ENCODE measurements around the gene THEMIS. TPM values are rescaled to one million over a fixed set of nuclear protein-coding genes. Genes with fewer than 3 reads are reported as not detected.

The THEMIS gene
- polyA plus RNA-seq, 1 donor from 2014 or later = not detected

GRCh38 chr6:127845242-127845641, 55.6 kb downstream of the THEMIS start:
- Histone ChIP-seq H3K79me2 (replicated peaks; ENCODE audit: insufficient read depth, low read length) (no peaks in the 10 kb centered on the region), H3K27me3 (ENCODE audit: insufficient read depth, low read depth, low read length) (no peaks in the 10 kb centered on the region), H3K9ac (ENCODE audit: low read length) (no peak overlapping the region), H4K20me1 (ENCODE audit: insufficient read depth) (no peaks in the 10 kb centered on the region), H3K9me2 (ENCODE audit: insufficient read depth, low read length) (no peaks in the 10 kb centered on the region), H3K27ac (ENCODE audit: low read length) (no peak overlapping the region), H3F3A (ENCODE audit: insufficient read depth, low read length, poor library complexity, severe bottlenecking) (no peaks in the 10 kb centered on the region), H3K4me2 (ENCODE audit: low read length) (no peak overlapping the region), H3K4me3 (ENCODE audit: low read length) (no peak overlapping the region), H2AFZ (ENCODE audit: low read depth, low read length) (no peak overlapping the region), H3K9me3 (ENCODE audit: low read length) (no peaks in the 10 kb centered on the region), H3K36me3 (ENCODE audit: insufficient read depth, low read length) (no peaks in the 10 kb centered on the region)
- no peak for TF ChIP-seq REST (IDR thresholded peaks at IDR 0.05; ENCODE audit: borderline replicate concordance)
- no peak for TF ChIP-seq EZH2 (IDR thresholded peaks at IDR 0.05; ENCODE audit: borderline replicate concordance, insufficient read depth, low read length, poor library complexity, severe bottlenecking)
- no peak for TF ChIP-seq MXI1 (conservative IDR thresholded peaks at IDR 0.05; ENCODE audit: poor library complexity, severe bottlenecking)
- no peak for TF ChIP-seq POLR2AphosphoS5 (IDR thresholded peaks at IDR 0.05)
- no peak for TF ChIP-seq TAF1 (IDR thresholded peaks at IDR 0.05; ENCODE audit: low read depth)
- TF ChIP-seq CTCF (IDR thresholded peaks at IDR 0.05; ENCODE audit: poor library complexity, severe bottlenecking) = no peak
- no peak for TF ChIP-seq EP300 (conservative IDR thresholded peaks at IDR 0.05; ENCODE audit: poor library complexity, severe bottlenecking)
- TF ChIP-seq RAD21 (conservative IDR thresholded peaks at IDR 0.05) = no peak

- no peaks in the 10 kb centered on the region for H3F3A ChIP-seq (ENCODE audit: insufficient read depth, low read length, poor library complexity, severe bottlenecking)
- H3K9me2 ChIP-seq (ENCODE audit: insufficient read depth, low read length) = no peaks in the 10 kb centered on the region
- H3K36me3 ChIP-seq (ENCODE audit: insufficient read depth, low read length) = no peaks in the 10 kb centered on the region
- no peak overlapping the region for H3K4me3 ChIP-seq (ENCODE audit: low read length)
- H4K20me1 ChIP-seq (ENCODE audit: insufficient read depth) = no peaks in the 10 kb centered on the region
- H3K79me2 ChIP-seq (replicated peaks; ENCODE audit: insufficient read depth, low read length) = no peaks in the 10 kb centered on the region
- no peaks in the 10 kb centered on the region for H3K27me3 ChIP-seq (ENCODE audit: insufficient read depth, low read depth, low read length)
- no peak overlapping the region for H3K4me2 ChIP-seq (ENCODE audit: low read length)
- TF ChIP-seq POLR2AphosphoS5 (IDR thresholded peaks at IDR 0.05) = no peak
- TF ChIP-seq TAF1 (IDR thresholded peaks at IDR 0.05; ENCODE audit: low read depth) = no peak
- no peak for TF ChIP-seq MXI1 (conservative IDR thresholded peaks at IDR 0.05; ENCODE audit: poor library complexity, severe bottlenecking)
- TF ChIP-seq SMC3 (conservative IDR thresholded peaks at IDR 0.05; ENCODE audit: poor library complexity) = no peak
- TF ChIP-seq REST (IDR thresholded peaks at IDR 0.05; ENCODE audit: borderline replicate concordance) = no peak
- TF ChIP-seq EZH2 (IDR thresholded peaks at IDR 0.05; ENCODE audit: borderline replicate concordance, insufficient read depth, low read length, poor library complexity, severe bottlenecking) = no peak
- no peak for TF ChIP-seq RAD21 (conservative IDR thresholded peaks at IDR 0.05)
- no peak for TF ChIP-seq CTCF (IDR thresholded peaks at IDR 0.05; ENCODE audit: poor library complexity, severe bottlenecking)
- no peak for TF ChIP-seq EP300 (conservative IDR thresholded peaks at IDR 0.05; ENCODE audit: poor library complexity, severe bottlenecking)
- no peak overlapping the region for H3K9ac ChIP-seq (ENCODE audit: low read length)
- no peaks in the 10 kb centered on the region for H3K9me3 ChIP-seq (ENCODE audit: low read length)
- H3K27ac ChIP-seq (ENCODE audit: low read length) = no peak overlapping the region
- no peak overlapping the region for H2AFZ ChIP-seq (ENCODE audit: low read depth, low read length)
These were observed 56.3 kb downstream of the THEMIS start for GRCh38 chr6:127844529-127844928.

Data from neural cell (in vitro differentiated cells).